Stimulated activated CD4-positive, alpha-beta T cell treated with anti-CD3 and anti-CD28 coated beads, TNF-alpha, amount 100 ng/mL, for 4 hours (primary cell): ENCODE results near the gene PTPRN2.
A peak's percentile ranks its signal among the peaks of the same experiment; 100 is the strongest.

Experiments
- DNase-seq, 3 experiments: peaks; one replicate each; pipeline ENCODE4 v3.0.0-alpha.2; 2020; ENCODE audit warnings: low read depth in 3 of 3

The PTPRN2 gene

GRCh38 chr7:157612664-157613561 lies 974.7 kb downstream of the PTPRN2 start:
- peak; percentile 19 to 27 (median 21) for DNase-seq

GRCh38 chr7:157612009-157612663 lies 975.5 kb downstream of the PTPRN2 start:
- no peak for DNase-seq

GRCh38 chr7:157611341-157611740 lies 976.3 kb downstream of the PTPRN2 start:
- no peak for DNase-seq

- DNase-seq: no peak
Observed at GRCh38 chr7:157610671-157611295, 976.8 kb downstream of the PTPRN2 start.

- no peak for DNase-seq
Observed at GRCh38 chr7:157609932-157610640, 977.5 kb downstream of the PTPRN2 start.

- DNase-seq: no peak
Observed at GRCh38 chr7:157609516-157609915, 978.1 kb downstream of the PTPRN2 start.

- no peak for DNase-seq
Observed at GRCh38 chr7:157607218-157607617, 980.4 kb downstream of the PTPRN2 start.

- DNase-seq: no peak
Observed at GRCh38 chr7:157606140-157606539, 981.5 kb downstream of the PTPRN2 start.

GRCh38 chr7:157605638-157606037 lies 982.0 kb downstream of the PTPRN2 start:
- DNase-seq: no peak

GRCh38 chr7:157604661-157605381 lies 982.8 kb downstream of the PTPRN2 start:
- no peak for DNase-seq

- no peak for DNase-seq
Observed at GRCh38 chr7:157603716-157604115, 983.9 kb downstream of the PTPRN2 start.

GRCh38 chr7:157603005-157603404 lies 984.6 kb downstream of the PTPRN2 start:
- no peak for DNase-seq

GRCh38 chr7:157602581-157602980 lies 985.0 kb downstream of the PTPRN2 start:
- DNase-seq: no peak

- DNase-seq: no peak
Observed at GRCh38 chr7:157602156-157602555, 985.5 kb downstream of the PTPRN2 start.

- no peak for DNase-seq
Observed at GRCh38 chr7:157601530-157601929, 986.1 kb downstream of the PTPRN2 start.

GRCh38 chr7:157599491-157599890 lies 988.1 kb downstream of the PTPRN2 start:
- DNase-seq: no peak

- no peak for DNase-seq
Observed at GRCh38 chr7:157597562-157597961, 990.1 kb downstream of the PTPRN2 start.

GRCh38 chr7:157596881-157597280 lies 990.7 kb downstream of the PTPRN2 start:
- DNase-seq: no peak

GRCh38 chr7:157596471-157596870 lies 991.2 kb downstream of the PTPRN2 start:
- no peak for DNase-seq

GRCh38 chr7:157596026-157596425 lies 991.6 kb downstream of the PTPRN2 start:
- no peak for DNase-seq
